ENCODE results near the gene PTPRM.

The PTPRM gene

GRCh38 chr18:7870266-7870665 is 303.1 kb downstream of the PTPRM start:
- DNase-seq, result no peak

DNA sequence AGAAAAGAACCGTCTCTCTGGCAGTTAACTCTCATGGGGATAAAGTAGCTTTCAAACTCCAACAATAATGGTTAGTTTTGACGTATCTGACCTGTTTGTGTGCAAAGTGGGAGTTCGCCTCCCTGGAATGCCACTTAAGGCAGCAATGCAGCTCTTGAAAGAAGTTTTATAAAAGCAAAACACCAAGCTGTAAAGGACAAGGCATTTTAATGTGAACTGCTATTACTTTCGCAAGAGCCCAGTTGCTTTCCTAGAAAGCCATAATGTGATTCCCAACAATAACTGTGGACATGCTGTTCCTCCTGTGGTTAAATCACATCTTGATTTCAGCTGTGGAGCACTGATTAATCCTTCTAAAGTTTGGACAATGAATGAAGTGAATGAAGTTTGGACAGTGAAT is 303.7 kb downstream of the PTPRM start:
- DNase-seq, result no peak

DNA sequence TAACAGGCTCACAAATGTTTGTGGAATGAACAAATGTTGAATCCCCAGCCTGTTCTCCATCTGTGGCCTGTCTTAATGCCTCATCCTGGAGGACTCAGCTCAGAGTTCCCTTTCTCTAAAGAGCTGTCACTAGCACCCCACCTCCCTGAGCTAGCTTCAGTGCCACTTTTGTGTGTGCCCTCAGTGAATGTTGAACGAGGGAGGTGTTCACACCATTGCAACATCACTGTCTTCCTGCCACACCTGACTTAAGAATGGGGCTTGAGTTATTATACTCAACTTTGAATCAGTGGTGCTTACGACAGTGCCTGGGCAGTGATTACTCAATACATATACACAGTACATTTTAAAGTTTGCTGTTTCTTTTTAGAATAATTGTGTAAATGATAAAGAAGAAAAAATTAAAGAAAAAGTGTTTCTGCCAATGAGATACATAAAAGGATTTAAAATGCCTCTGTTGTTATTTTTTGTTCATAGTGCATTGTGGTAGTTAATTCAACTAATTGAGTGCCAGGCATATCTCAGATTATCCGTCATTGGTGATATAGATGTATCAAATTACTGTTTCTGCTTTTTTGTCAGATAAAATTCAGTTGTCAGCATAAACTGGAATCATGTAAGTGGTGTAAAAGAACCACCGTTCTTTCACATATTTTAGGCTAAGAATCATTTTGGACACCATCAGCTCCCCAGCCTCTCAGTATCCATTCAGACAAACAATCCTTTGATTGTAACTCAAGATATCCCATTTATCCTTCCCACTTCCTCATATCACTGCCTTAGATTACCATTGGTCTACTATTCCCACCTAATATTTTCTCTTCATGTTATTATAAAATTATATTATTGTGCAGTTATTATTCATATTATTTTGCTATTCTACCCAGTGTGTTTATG is 304.7 kb downstream of the PTPRM start:
- no peak for DNase-seq

DNA sequence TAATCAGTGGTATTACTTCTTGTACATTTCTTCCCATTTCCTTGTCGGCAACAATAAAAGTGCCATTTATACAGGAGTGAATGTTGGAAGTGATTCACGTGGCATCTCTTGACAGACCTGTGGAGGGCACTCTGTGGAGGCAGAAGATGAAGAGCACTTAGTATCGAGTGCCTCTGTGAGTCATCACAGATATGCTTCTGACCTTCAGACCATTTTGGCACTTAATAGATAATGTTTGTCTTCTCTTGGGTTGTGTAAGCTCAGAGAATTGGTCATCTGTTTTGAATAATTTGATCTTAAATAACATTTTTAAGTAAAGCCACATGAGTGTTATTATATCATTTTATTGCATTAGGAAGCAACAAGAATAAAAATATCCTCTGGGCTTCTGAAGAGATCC is 305.5 kb downstream of the PTPRM start:
- DNase-seq, result no peak

DNA sequence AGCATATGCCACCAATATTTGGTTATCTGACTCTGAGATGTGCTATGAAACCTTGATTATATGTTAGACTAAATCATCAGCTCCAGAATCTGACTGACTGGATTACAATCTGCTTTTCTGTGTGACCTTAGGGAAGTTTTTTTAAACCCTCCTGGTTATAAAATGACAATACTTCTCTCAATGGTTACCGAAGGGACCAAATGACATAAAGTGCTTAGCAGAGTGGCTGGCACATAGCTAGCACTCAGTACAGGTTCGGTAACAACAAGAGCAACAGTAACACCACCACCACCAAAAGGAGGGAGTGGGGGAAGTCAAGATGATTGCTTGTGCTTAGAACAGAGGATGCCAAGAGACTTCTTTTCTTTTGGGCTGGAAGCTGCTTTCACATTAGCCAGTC is 306.2 kb downstream of the PTPRM start:
- DNase-seq, result no peak

DNA sequence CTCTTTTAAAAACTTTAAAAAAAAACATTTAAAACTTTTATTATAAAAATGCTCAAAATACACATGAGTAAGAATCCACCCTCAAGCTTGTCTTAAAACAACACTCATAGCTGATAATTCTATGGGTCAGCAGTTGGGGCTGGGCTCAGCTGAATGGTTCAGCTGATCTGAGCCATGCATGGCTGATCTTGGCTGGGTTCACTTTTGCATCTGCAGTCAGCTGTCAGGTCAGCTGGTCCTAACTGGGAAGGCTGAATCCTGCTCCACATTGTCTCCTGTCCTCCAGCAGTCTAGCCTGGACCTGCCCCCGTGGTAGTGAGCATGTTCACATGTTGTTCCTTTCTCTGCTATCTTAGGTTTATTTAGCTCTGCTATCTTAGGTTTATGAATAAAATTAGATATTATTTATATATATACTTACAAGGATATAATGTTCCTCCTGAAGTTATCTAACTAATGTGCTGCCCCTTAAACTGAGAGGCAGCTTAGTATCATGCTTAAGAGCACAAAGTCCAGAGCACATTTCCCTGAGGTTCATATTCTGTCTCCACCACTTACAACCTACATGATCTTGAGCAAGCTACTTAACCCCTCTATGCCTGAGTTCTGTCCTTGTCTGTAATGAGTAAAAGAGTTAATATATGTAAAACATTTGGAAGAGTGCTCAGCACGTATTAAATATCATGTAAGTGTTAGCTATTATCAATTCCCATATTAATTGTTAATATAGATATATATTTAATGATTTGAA is 309.4 kb downstream of the PTPRM start:
- DNase-seq, result no peak

GRCh38 chr18:7877609-7878008 is 310.5 kb downstream of the PTPRM start:
- no peak for DNase-seq

- peak; percentile 74 for DNase-seq
These were observed 311.4 kb downstream of the PTPRM start for GRCh38 chr18:7878265-7879211.

GRCh38 chr18:7879717-7880116 is 312.6 kb downstream of the PTPRM start:
- DNase-seq, result no peak

DNA sequence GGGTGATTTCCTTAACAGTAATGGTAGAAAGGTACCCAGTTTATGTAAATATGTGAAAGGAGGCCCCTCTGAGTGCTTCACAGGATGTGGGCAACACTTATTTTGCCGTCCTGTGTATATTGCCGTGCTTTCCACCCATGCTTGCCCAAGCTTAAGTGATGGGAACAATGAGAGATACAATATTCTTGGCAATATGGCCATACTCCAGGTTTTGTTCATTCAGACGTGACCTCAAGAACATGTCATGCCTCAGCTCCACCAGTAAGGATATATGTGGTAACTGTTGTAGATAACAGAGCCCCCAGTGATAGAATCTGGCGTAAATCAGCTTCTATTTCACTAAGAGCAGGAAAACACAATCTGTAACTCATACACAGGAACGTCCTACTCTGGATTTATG is 318.7 kb downstream of the PTPRM start:
- DNase-seq, result no peak

DNA sequence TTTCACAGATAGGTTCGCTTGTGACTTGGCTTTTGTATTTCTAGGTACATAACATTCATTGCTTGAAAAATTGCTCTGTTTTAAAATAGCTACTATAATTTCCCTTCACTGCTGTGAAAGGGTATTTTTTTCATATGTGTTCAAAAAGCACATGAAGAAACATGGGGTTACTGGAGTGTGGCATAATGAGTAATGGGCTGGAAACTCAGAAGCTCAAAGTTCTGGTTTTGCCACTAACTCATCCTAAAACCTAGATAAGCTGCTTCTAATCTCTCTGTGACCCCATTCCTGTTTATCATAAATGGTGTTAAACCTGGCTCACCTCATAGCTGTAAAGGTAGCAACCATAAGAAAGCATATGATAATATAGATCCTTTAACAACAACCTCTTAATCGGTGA is 319.3 kb downstream of the PTPRM start:
- DNase-seq, result no peak

GRCh38 chr18:7889515-7889914 is 322.4 kb downstream of the PTPRM start:
- DNase-seq, result no peak

- DNase-seq, result no peak
These were observed 323.0 kb downstream of the PTPRM start for GRCh38 chr18:7890075-7890474.

DNA sequence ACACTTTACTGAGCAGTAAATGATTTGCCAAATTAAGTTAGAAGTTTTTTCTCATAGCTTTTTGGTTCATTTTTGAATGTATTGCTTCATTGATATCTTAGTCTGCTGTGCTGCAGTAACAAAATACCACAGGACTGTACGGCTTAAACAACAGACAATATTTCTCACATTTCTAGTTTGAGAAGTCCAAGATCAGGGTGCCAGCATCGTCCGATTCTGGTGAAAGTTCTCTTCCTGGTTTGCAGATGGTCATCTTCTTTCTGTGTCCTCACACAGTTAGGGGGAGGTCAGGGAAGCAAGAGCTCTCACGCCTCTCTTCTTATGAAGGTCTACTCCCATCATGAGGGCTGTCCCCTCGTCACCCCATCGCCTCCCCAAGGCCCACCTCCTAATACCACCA is 325.4 kb downstream of the PTPRM start:
- DNase-seq, result no peak

DNA sequence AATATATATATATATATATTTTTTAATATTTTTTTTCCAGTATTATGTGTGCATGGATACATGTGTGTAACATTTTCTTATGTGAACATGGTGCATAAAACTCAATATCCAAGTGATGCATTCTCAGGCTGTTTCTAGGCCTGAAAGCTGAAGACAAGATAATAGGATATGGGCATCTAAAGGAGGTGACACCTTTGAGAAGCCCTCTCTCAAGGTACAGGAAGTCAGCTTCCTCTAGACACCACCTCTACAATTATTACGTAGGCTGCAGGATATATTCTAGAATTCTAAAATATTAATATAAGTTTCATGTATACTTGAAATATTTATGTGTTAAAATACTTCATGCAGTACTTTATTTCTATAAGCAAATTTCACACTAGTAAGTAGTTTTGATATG is 327.5 kb downstream of the PTPRM start:
- no peak for DNase-seq

- no peak for DNase-seq
These were observed 328.2 kb downstream of the PTPRM start for GRCh38 chr18:7895346-7895745.

- no peak for DNase-seq
These were observed 329.0 kb downstream of the PTPRM start for GRCh38 chr18:7896161-7896560.

- DNase-seq, result no peak
These were observed 329.8 kb downstream of the PTPRM start for GRCh38 chr18:7896805-7897518.

DNA sequence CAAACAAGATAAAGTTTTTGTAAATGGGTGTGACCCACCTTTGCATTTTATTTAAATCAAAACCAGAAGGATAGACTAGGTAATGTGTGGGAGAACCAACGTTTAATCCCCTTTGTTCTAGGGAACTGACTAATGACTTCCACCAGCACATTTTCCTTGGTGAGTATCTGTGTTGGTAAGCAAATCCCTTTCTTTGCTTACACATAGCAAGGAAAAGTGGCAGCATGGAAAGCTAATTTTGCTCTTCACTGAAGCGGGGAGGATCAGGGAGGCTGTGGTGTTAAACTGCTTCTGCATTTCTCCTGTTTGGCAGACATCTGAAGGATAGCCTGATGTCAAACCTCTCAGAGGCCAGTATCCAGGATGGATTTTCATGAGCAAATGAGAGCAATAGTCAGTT is 331.1 kb downstream of the PTPRM start:
- no peak for DNase-seq

GRCh38 chr18:7899078-7899477 is 332.0 kb downstream of the PTPRM start:
- DNase-seq, result no peak

DNA sequence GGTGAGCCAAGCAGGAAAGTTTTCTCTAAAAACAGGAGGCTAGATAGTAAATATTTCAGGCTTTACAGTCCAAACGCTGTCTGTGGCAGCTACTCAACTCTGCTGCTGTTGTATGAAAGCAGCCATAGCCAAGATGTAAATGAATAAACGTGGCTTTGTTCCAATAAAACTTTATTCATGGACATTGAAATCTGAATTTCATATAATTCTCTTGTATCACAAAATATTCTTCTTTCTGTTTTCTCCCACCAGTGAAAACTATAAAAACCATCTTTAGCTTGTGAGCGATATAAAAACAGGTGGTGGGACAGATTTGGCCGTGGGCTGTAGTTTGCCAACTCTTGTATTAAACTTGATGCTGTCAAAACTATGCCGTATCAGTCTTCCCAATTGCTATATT is 333.0 kb downstream of the PTPRM start:
- DNase-seq, result no peak

DNA sequence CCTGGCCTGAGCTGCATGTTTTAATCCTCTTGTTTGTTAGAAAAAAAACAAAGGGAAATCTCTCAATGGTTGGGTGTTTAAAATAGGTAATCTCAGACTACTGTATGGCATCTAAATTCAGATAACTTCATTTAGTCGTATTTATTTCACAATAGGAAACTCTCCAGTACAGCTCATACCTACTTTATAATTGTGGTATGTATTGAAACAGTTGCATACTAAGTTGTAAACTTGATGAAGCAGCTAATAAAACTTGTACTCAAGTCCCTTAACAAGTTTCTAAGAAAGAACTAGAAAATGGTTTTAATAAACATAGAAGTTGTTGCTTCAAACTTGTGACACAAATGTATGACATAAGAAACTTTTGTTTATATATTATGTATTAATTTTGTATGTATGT is 334.5 kb downstream of the PTPRM start:
- DNase-seq, result no peak

Measured in NCI-H1417 treated with DMSO at 0.1 percent for 48 hours (cell line).